Measurements from ENCODE around the gene TRPM3.

Gene TRPM3

DNA sequence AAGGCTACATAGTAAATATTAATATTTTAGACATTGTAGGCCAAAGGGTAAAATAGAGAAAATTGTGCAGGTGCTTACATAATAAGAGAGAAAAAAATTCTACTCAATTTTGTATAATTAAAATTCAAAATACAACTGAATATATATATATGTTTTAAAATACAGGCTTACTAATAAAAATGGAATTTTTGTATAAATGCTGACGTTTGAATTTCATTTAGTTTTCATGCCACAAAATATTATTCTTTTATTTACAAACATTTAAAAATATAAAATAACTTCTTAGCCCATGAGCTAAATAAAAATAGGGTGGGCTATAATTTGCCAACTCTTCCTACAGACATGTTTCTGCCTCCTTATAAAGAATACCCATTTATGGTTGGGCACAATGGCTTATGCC, 328.6 kb downstream of the TRPM3 start:
- H3K27ac Mint-ChIP-seq: no peak overlapping the region
- no peaks in the 10 kb centered on the region for H3K27me3 Mint-ChIP-seq (ENCODE audit: low read depth)
- H3K4me3 Mint-ChIP-seq: no peak overlapping the region
- H3K36me3 Mint-ChIP-seq (ENCODE audit: low read depth): no peaks in the 10 kb centered on the region
- no peaks in the 10 kb centered on the region for H3K9me3 Mint-ChIP-seq
- peaks cover 16% of the 10 kb centered on the region for H3K4me1 Mint-ChIP-seq
- TF ChIP-seq, protein P1, sequence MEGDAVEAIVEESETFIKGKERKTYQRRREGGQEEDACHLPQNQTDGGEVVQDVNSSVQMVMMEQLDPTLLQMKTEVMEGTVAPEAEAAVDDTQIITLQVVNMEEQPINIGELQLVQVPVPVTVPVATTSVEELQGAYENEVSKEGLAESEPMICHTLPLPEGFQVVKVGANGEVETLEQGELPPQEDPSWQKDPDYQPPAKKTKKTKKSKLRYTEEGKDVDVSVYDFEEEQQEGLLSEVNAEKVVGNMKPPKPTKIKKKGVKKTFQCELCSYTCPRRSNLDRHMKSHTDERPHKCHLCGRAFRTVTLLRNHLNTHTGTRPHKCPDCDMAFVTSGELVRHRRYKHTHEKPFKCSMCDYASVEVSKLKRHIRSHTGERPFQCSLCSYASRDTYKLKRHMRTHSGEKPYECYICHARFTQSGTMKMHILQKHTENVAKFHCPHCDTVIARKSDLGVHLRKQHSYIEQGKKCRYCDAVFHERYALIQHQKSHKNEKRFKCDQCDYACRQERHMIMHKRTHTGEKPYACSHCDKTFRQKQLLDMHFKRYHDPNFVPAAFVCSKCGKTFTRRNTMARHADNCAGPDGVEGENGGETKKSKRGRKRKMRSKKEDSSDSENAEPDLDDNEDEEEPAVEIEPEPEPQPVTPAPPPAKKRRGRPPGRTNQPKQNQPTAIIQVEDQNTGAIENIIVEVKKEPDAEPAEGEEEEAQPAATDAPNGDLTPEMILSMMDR (IDR thresholded peaks at IDR 0.05; ENCODE audit: unreplicated experiment in 3 of 3): no peak

GRCh38 chr9:70791936-70792335, 329.5 kb downstream of the TRPM3 start:
- H3K9me3 Mint-ChIP-seq: no peaks in the 10 kb centered on the region

GRCh38 chr9:70789086-70789485, 332.3 kb downstream of the TRPM3 start:
- no peak overlapping the region for H3K4me3 Mint-ChIP-seq
- peaks cover 5% of the 10 kb centered on the region for H3K27me3 Mint-ChIP-seq (ENCODE audit: low read depth)
- no peaks in the 10 kb centered on the region for H3K9me3 Mint-ChIP-seq
- TF ChIP-seq, protein P1 (IDR thresholded peaks at IDR 0.05; ENCODE audit: unreplicated experiment in 3 of 3): no peak
- peaks cover 21% of the 10 kb centered on the region for H3K4me1 Mint-ChIP-seq
- peak overlapping the region in 2 of 3 experiments; percentile 48 to 62 for H3K27ac Mint-ChIP-seq
- H3K36me3 Mint-ChIP-seq (ENCODE audit: low read depth): no peaks in the 10 kb centered on the region

More at GRCh38 chr9:70791936-70792335, 329.5 kb downstream of the TRPM3 start:
- Mint-ChIP-seq H3K4me1 (peaks cover 16% of the 10 kb centered on the region), H3K36me3 (ENCODE audit: low read depth) (no peaks in the 10 kb centered on the region), H3K27me3 (ENCODE audit: low read depth) (no peaks in the 10 kb centered on the region), H3K4me3 (no peak overlapping the region), H3K27ac (no peak overlapping the region)
- TF ChIP-seq, protein P1 (IDR thresholded peaks at IDR 0.05; ENCODE audit: unreplicated experiment in 3 of 3): no peak

- Mint-ChIP-seq H3K9me3 (no peaks in the 10 kb centered on the region), H3K4me3 (no peak overlapping the region), H3K36me3 (ENCODE audit: low read depth) (no peaks in the 10 kb centered on the region), H3K27me3 (ENCODE audit: low read depth) (peaks cover 5% of the 10 kb centered on the region), H3K27ac (peak overlapping the region in 1 of 3 experiments; percentile 85), H3K4me1 (peaks cover 14% of the 10 kb centered on the region)
- TF ChIP-seq, protein P1 (IDR thresholded peaks at IDR 0.05; ENCODE audit: unreplicated experiment in 3 of 3): no peak
Observed at GRCh38 chr9:70784456-70784855, 337.0 kb downstream of the TRPM3 start.

DNA sequence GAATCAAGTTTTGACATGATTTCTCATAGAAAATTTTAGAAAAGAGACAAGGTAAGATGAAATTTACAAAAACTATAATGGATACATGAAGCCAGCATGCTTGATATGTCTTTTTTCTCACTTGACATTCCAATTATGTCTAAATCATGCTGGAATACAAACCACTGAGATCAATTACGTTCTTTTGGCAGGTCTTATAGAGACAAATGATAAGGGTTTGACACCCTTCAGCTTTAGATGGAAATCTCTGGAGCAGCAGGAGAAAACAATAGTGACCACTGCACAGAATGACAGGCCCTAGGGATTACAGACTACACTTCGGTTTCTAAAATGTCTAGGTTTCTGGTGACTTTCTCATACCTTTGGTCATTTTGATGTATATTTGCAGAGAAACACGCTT, 342.9 kb downstream of the TRPM3 start:
- Mint-ChIP-seq H3K4me1 (no peaks in the 10 kb centered on the region), H3K9me3 (peaks cover 2% of the 10 kb centered on the region), H3K4me3 (no peak overlapping the region), H3K27ac (no peak overlapping the region), H3K36me3 (ENCODE audit: low read depth) (no peaks in the 10 kb centered on the region), H3K27me3 (ENCODE audit: low read depth) (no peaks in the 10 kb centered on the region)
- TF ChIP-seq, protein P1 (IDR thresholded peaks at IDR 0.05; ENCODE audit: unreplicated experiment in 3 of 3): no peak

DNA sequence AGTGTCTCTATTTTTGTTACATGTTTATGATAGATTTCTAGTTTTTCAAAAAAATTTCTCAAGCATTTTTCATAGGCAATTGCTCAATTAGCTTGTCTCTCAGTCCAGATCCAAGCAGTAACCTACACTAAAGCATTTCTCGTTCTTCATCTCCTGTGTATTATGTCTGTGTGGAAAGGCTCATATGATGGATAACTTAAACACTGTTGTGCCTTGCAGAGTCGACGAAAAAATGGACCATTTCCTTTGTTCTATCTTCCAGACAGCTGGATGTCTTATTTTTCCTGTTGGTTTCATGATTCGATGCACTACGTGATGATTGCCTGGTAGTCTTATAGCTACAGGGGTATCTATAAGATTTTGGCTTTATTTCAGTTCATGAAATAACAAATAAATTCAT, 347.8 kb downstream of the TRPM3 start:
- H3K27me3 Mint-ChIP-seq (ENCODE audit: low read depth): no peaks in the 10 kb centered on the region
- H3K4me1 Mint-ChIP-seq: no peaks in the 10 kb centered on the region
- TF ChIP-seq, protein P1 (IDR thresholded peaks at IDR 0.05; ENCODE audit: unreplicated experiment in 3 of 3): no peak
- H3K27ac Mint-ChIP-seq: no peak overlapping the region
- H3K36me3 Mint-ChIP-seq (ENCODE audit: low read depth): no peaks in the 10 kb centered on the region
- H3K9me3 Mint-ChIP-seq: peaks cover 2% of the 10 kb centered on the region
- H3K4me3 Mint-ChIP-seq: no peak overlapping the region

All from nephron (organoid).